Stimulated activated CD8-positive, alpha-beta memory T cell treated with anti-CD3 and anti-CD28 coated beads, Interleukin-12 subunit alpha, Interleukin-12 subunit beta, amount 100 ng/mL, for 1 hour (primary cell): ENCODE data around the gene ANKRD52.

Experiments
- DNase-seq: peaks from one replicate; pipeline ENCODE4 v3.0.0-alpha.2; 2020; ENCODE audit warnings: low read depth

Gene ANKRD52

DNA sequence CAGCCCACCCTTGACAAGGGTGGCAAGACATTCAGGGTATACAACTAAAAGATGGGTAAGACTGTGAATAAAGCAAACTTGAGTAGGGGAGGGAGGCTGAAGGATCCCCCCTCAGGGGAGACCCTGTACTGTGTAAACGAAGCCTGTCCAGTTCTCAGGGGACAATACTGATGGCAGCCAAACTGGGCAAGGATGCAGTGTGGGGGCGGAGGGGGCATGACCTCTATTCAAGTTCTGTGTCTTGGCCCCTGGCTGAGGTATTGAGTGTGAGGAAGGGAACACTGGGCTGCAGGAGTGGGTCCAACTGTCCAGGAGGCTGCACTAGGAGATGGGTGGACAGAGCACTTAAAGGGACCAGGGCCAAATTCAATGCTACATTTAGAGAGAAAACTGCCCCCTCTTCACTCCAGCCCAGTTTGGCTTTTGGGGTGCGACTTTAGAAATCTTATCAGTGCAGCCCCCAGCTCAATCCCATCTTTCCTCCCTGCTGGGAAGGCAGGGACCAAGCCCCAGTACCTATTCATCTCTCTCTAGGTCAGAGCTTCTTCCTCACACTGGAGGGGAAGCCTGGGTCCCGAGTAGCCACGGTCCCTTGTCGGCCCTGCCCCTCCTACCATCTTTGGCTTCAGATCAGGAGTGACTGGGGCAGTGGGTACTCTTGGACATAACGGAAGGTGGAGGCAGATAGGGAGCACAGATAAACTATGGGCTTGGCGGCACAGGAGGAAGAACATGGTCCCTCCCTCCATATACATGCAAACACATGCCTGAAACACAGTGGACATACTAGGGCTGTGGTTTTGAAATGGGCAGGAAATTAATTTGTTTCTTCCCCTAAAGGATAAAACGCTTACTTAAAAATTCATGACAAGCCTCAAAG is 16.5 kb downstream of the ANKRD52 start:
- no peak for DNase-seq

DNA sequence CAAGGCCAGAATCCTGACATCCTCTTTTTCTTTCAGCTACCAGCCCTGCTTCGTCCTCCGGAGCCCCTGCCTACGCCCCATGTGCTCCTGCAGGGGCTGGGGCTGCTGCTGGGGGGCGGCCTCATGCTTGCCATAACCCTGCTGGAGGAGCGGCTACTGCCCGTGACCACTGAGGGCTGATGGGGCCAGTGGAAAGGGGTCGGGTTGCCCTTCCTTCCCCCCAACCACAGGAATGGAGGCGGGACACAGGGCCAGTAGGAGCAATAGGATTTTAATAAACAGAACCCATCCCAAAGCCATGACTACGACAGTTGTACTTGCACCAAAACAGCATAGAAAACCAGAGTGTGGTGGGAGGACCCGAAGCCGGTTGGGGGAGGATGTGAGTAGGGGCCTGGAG is 20.6 kb downstream of the ANKRD52 start:
- DNase-seq: no peak

- no peak for DNase-seq
Observed at GRCh38 chr12:56236985-56237384, 21.2 kb downstream of the ANKRD52 start.

DNA sequence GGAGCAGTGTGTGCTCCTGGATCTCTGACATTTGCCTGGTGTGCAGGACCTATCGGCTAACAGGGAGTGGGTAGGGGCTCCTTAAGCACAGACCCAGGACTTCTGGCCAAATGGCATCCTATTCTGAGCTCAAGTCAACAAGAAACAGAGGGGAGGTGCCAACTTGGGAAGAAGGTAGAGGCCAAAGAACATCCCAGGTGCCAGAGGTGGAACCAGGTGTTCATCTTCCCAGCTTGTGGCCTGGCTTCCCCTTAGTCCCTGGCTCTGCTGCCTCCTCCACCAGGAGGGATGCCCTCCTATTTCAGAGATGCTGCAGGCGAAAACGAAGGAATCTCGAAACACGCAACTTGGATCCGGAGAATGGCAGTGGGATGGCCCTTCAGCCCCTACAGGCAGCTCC is 22.1 kb downstream of the ANKRD52 start:
- no peak for DNase-seq

GRCh38 chr12:56234746-56235436 is 23.3 kb downstream of the ANKRD52 start:
- no peak for DNase-seq

- DNase-seq: no peak
Observed at GRCh38 chr12:56231184-56231582, 27.0 kb downstream of the ANKRD52 start.

- no peak for DNase-seq
Observed at GRCh38 chr12:56230432-56231183, 27.6 kb downstream of the ANKRD52 start.

GRCh38 chr12:56229916-56230431 is 28.2 kb downstream of the ANKRD52 start, which contains the start of gene SLC39A5:
TSS of gene SLC39A5 (plus strand) at chr12:56230051. CDS start at chr12:56231275, 1,224 bp downstream.
- no peak for DNase-seq

DNA sequence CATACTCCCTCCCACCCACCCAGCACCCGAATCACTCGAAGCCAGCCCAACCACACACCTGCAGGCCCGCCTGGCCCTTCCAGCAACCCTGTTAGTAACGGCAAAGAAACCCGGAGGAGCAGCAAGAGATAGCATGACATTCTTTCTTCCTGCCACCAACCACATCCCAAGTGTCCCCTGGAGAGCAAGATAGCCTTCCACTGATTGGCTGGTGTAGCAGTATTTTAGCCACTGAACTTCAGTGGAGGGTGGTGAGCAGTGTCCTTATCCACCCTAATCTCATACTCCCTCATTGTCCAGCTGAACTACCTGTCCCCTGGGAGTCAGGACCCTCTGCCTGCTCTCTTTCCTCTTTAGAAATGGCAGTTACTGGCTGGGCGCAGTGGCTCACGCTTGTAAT is 29.1 kb downstream of the ANKRD52 start:
- no peak for DNase-seq

DNA sequence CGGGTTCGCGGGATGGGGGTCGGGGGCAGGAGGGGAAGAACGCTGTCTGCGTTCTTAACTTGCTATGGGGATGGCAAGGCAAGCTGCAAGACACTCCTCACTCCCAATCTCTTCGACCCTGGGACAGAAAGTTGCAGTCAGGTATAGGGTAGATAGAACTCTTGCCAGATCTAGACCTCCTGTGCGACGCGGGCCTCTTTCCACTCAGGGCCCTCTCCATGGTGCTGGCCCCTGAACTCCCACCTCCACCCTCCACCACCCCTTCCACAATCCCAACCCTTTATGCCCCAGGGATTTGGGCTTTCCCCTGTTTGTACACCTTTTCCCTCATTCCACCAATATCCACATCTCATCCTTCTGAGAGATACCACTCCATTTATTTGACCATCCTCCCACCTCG is 33.2 kb downstream of the ANKRD52 start:
- DNase-seq: no peak

DNA sequence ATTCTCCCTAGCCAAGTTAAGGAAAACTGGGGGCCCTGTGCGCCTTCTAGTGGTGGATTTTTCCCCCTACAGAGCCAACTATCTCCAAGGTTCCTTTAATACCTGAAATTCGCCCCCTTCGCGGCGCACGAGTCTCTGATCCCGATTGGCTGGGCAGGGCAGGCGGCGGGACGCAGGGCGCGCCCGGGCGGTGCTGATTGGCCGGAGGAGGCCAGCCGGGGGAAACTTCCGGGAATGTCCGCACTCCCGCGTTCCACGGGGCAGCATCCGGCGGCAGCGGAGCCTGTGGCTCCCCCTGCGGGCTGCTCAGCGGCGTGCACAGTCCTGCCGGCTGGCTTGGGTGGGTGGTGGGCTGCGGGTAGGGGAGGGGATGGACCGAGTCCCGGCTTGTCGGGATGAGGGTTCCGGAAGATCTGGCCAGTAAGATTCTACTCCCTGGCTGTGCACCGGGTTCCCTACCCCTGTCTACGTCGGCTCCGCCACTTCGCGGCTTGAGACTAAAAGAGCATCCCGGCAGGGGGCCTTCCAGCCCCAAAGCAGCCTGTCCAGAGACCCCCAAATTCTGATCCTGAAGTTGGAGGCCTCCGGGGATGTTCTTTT is 34.0 kb downstream of the ANKRD52 start, which contains the start of gene NABP2:
Gene NABP2 (plus strand): TSS at position 241 of the 600 bp plus-strand sequence. CDS start 515 bp downstream, outside the sequence.
- DNase-seq: peak; percentile 85

DNA sequence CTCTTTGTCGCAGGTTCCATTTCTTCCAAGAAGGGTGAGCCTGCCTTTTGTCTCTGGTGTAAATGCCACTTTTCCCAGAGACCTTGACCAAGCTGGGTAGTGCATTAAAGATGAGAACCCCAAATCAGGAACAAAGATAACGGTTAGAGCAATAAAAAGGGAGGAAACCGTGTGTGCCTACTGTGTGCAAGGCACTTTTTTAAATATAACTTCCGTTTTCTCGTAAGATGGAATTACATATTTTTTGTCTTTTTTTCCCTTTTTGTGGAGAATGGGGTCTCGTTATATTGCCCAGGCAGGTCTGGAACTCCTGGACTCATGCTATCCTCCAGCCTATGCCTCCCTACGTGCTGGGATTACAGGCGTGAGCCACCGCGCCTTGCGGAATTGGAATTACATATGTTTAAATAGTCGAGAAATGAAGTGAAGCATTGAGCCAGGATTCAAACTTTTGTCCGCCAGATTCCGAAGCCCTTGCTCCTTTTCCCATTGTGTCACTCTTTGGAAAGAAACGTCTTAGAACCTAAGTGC is 34.5 kb downstream of the ANKRD52 start:
- DNase-seq: no peak

DNA sequence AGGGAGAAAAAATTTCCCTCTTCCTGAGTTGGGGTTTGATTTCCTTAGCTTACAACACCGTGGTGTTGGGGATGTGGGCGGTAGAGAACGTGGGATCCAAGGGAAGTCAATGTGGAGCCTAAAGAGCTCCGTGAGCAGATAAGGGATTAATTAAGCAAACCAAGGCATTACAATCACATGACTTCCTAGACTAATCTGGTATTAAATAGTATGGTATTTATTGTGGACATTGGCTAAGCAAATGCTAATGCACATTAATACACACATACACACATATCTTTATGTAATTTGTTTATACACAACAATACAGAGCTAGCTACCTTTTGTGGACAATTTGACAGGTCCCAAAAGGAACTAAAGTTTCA is 35.7 kb downstream of the ANKRD52 start:
- no peak for DNase-seq

DNA sequence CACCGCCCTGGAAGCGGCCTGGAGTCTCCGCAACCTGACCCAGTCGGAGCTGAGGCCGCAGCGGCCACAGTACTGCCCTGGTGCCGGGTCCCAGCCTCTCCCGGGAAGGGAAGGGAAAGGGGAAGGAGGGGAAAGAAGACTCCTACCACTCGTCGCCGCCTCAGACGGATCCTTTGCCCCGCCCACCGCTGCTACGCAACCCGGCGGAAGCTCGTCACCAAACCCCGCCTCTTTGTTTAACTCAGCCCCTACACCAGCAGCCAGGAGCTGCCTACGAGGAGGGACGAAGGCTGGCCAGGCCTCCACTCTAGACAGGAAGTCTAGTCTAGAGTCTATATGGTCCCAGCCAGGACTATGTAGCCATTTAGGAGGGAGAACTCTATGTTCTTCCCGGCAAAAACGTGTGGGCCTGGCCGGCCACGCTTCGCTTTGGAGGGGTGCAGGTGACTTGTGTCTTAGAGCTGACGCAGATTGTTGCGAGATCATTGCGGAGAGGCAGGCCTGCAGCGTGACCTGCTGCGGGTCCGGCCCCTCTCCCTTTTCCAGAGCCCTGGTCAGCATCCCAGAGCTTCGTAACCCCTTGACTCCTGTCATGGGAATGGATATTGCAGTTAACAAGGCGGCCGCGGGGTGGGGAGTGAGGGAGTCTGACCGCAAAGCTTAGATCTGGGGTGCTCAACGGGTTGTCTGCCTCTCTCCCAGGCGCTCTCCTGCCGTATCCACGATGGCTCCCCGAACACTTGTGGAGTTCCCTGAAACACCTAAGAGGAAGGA is 36.2 kb downstream of the ANKRD52 start, which contains the start of gene RNF41:
Gene RNF41 (minus strand): TSS at position 166 of the 774 bp plus-strand sequence. CDS start 7,875 bp downstream, outside the sequence.
- peak; percentile 89 for DNase-seq

GRCh38 chr12:56221232-56221756 is 36.9 kb downstream of the ANKRD52 start:
- no peak for DNase-seq

- DNase-seq: no peak
Observed at GRCh38 chr12:56220611-56221231, 37.5 kb downstream of the ANKRD52 start.

GRCh38 chr12:56219840-56220239 is 38.3 kb downstream of the ANKRD52 start:
- no peak for DNase-seq

GRCh38 chr12:56216461-56216860 is 41.7 kb downstream of the ANKRD52 start:
- no peak for DNase-seq

DNA sequence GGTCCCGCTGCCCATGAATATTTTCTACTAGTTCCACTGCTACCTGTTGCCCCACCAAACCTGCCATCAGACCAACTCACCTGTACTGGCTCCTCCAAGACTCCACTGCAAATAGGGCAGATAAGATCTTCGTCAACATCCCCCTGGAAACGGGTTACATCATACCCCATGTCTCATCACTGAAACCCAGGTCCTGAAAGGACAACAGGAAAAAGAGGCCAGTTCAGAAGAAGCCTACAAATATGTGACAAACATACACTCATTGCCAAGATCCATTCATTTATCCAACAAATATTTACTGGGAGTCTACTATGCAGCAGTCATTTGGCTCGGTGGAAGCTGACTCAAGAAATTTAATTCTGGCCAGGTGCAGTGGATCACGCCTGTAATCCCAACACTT is 44.3 kb downstream of the ANKRD52 start:
- no peak for DNase-seq

GRCh38 chr12:56212361-56212760 is 45.8 kb downstream of the ANKRD52 start:
- DNase-seq: no peak
